AML-193 (cell line): ENCODE results near the gene GINS2.

Experiments used
- DNase-seq, 2 experiments: peaks; one replicate each; lab custom pipeline; 2025; lab: John Stamatoyannopoulos, UW

Gene GINS2

DNA sequence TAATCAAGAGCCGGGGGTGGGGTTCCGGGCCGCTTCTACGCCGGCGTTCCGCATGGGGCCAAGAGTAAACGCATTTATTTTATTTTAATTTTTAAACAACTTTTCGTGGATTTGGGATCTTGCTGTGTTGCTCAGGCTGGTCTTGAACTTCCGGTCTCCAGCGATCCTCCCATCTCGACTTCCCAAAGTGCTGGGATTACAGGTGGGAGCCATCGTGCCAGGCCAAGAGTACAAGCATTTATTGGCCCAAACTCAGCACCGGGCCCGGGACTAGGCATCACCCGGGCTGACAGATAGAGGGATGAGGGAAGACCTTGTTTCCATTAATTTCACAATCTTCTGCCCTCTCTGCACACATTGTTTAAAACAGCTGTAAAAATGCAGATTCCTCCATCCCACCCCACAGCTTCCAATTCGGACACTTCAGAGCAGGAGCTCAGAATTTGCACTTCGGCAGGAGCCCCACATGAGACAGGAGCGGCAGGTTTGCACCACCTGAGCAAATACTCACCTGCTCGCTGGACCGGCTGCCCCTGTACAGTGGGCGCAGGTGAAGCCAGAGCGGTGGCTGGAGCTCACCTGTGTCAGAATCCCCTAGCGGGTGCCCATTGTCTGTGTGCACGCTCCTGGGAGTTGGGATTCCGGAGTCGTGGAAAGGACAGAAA lies 663 bp upstream of the GINS2 start:
- no peak for DNase-seq

DNA sequence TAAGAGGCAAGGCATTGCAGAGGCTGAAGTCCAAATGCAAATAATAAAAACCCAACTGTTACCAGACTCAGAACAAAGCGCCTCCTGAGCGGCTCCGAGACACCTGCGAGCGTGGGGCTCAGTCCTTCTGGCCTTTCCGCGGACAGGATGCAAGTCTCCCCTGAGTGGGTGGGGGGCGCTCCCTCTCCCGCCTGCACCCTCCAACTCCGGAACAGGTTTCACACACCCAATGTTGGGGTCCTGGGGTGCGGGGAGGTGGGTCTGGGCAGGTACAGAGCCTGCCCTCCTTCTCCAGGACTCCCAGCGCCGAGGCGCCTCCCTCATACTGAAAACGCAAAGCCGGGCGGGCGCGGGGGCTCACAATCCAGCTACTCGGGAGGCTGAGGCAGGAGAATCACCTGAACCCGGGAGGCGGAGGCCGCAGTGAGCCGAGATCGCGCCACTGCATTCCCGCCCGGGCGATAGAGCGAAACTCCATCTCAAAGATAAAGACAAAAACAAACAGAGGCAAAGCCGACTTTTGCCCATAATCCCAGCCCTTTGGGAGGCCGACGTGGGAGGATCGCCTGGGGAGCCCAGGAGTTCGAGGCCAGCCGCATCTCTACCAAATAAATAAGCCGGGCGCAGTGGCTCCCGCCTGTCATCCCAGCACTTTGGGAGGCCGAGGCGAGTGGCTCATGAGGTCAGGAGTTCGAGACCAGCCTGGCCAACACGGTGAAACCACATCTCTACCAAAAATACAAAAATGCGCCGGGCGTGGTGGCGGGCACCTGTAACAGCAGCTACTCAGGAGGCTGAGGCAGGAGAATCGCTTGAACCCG lies 893 bp downstream of the GINS2 start:
- DNase-seq, result no peak

DNA sequence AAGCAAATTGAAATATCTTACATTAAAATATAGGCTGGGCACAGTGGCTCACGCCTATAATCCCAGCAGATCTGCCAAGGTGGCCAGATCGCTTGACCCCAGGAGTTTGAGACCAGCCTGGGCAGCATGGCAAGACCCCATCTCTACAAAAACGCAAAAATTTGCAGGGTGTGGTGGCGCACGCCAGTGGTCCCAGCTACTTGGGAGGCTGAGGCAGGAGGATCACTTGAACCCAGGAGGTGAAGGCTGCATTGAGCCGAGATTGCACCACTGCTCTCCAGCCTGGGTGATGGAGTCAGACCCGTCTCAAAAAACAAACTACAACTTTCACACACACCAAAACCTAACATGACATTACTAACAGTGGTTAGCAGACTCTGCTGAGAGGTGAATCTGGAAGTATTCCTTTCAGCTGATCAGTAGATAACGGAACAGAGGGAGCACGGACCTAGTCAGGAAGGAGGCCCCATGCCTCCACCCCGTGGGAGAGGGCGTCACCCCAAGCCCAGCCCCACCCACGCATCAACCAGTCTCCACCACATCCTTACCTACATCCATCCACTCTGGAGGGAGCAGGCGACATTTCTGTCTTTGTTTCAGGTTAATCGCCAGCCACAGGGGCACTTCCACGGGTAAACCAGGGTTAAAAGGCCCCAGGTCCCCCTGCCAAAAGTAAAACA lies 1.7 kb downstream of the GINS2 start:
- DNase-seq, result no peak

DNA sequence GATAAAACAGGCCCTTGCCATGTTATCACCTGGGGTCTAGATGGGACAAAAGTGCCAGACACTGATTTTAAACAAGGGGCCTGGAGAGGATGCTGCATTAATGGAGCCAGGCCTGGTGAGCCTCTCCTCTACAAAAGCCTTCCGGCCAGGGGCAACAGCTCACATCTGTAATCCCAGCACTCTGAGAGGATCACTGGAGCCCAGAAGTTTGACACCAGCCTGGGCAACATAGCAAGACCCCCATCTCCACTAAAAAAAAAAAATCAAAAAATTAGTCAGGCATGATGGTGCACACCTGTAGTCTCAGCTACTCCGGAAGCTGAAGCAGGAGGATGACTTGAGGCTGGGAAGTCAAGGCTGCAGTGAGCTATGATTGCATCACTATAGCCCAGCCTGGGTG lies 3.5 kb downstream of the GINS2 start:
- no peak for DNase-seq

DNA sequence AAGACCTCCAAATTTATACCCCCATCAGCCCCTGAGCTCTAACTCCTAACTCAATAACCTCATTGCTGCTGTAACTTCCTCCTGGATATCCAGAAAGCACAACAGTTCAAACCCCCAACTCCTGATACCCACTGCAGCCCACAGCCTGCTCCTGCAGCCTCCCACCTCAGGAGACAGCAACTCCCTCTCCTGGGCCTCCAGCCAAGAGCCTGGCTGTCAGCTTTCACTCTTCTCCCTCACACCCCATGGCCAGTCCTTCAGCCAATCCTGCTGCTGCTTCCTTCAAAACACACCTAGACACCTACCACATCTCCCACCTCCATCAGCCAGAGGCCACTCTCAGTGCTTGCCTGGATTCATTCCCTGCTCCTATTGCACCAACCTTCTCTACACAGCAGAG lies 5.4 kb downstream of the GINS2 start:
- peak in 1 of 2 experiments; percentile 7 for DNase-seq

DNA sequence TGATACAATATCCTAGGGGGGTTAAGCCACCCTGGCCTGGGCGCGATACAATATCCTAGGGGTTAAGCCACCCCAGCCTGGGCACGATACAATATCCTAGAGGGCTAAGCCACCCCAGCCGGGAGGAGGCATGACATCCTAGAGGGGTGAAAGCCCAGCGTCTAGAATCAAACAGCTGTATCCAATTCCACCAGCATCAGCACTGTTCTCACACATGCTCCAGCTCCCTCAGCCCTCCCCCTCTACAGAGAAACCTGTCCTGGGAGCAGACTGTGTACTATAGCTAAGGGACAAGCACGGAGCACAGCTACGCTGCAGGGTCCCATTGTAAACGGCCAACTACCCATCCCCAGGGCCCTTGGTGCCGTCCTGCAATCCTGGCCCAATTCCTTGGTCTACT lies 6.2 kb downstream of the GINS2 start:
- no peak for DNase-seq

DNA sequence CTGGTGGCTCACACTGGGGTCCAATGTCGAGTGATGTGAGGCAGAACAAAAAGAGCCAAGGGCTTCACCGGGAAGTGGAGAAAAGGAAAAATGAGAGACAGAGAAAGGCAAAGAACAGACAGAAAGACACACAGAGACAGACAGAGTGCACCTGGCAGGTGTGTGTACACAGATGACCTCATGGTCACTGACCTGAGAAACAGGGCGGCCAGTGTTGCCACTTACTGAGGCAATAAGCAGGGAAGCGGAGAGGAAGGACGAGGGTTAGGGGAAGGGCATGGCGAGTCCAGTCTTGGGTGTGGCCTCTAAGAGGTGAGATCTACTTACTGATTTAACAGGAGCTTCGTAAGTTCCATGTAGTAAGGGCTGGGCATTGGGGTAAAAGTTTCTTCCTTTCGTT lies 7.5 kb downstream of the GINS2 start:
- DNase-seq, result no peak

DNA sequence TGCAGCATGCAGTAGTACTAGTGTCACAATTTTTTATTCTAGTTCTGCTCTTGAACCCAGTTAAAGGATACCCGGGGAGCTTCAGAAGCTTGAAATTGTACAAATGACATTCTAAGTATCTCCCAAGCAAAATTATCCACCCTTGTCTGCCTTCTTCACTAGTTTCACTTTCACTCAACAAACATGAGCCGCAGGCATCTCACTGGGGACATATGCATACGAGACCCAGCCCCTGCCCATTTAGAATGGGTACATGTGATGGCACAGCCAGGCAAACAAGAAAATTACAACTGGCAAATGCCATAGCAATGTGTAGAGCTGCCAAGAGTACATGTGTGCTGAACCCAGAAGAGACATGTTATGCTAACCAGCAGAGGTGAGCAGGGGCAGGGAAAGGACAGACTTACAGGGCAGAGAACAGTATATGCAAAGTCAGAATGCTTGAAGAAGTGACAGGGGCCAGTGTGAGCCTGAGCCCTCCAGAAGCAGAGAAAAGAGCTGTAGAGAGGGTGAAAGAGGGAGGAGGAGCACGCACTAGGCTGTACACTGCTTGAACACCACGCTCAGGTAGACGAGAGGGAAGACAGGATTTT lies 8.3 kb downstream of the GINS2 start:
- no peak for DNase-seq

DNA sequence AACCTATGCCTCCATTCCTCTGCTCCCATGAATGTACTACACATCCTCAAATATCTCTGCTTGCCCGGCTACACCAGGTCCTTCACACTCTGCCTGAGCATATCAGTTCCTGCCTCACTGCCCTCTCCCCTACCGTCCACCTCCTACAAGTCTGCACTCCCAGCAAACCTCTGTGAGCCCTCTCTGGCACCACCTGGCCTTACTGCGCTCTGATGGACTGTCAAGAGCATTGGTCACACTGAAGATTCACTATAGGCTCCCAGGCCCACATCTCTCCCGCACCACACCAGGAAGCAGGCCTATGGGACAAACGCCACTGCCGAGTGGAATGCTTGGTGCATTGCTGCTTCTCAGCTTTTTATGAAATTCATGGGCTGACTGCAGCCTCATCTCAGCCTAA lies 8.9 kb downstream of the GINS2 start:
- no peak for DNase-seq

DNA sequence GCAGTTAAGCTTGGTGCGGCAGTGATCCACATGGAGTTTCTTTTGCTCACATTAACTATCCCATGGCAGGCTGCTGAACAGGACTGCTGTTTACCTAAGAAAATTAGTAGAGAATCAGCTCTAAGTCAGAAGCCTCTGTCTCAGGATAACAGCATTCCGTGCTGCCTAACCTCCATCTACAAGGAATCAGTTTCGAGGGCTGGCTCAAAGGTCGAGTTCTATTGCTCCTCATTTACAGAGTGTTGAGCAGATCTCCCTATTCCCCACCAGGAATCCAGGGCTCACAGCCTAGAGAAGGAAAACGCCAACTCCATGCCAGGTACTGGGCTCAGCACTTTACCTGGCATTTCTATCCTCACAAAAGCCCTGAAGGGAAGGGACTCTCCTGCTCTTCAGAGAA lies 9.9 kb downstream of the GINS2 start:
- no peak for DNase-seq

DNA sequence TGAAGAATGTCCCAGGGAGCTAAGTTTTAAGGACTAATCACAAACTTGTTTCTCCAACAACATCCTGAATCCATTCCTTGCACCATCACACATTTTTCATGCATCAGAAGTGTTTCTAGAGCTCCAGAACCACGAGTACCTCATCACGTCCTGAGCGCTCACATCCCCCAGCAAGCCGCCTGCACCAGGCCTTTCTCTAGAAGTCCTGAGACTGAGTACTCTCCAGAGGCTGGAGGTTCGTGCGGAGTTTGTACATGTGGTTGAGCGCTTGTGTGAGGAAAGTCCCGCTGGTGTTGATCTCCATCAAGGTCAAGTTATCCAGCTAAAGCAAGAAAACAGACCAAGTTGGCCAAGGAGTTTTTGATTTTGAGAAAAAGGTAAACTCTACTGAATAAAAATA lies 10.7 kb downstream of the GINS2 start:
- no peak for DNase-seq

DNA sequence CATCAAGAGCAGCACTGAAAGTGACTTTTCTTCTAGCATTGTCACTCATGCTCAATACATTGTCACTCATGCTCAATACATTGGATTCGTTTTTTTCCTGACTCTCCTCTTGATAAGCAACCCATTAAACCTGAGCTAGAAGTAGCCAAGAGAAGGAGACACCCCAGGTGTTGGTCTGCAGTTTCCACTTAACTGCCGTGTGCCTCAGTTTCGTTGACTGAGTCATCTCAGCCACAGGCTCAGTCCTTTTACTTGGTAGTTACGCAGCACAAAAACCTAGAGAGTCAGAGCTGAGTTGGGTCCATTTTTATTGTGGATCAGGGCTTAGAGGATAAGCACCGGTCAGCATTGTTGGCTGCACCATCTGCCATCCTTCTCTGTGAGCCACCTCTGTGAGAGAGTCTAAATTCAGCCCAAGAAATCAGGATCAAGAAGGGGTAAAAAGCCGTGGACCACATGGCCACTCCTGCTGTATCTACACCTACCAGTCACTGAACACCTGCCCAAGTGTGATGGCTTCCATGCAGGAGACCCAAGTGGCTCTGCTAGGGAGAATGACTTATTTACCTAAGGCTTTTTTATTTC lies 11.3 kb downstream of the GINS2 start:
- DNase-seq, result no peak

DNA sequence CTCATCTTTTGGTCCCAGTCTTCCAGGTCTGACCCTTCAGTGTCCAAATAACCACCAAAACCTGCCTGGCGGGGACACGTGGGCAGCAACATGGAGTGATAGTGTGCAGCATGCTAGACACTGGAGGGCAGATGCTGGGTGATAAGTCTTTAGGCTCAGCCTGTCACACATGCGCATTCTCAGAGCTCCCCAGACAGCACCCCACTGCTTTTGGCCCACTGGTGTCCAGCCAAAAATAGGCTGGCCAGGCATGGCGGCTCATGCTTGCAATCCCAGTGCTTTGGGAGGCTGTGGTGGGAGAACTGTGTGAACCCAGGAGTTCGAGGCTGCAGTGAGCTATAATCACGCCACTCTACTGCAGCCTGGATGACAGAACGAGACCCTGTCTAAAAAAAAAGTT lies 12.3 kb downstream of the GINS2 start:
- no peak for DNase-seq

DNA sequence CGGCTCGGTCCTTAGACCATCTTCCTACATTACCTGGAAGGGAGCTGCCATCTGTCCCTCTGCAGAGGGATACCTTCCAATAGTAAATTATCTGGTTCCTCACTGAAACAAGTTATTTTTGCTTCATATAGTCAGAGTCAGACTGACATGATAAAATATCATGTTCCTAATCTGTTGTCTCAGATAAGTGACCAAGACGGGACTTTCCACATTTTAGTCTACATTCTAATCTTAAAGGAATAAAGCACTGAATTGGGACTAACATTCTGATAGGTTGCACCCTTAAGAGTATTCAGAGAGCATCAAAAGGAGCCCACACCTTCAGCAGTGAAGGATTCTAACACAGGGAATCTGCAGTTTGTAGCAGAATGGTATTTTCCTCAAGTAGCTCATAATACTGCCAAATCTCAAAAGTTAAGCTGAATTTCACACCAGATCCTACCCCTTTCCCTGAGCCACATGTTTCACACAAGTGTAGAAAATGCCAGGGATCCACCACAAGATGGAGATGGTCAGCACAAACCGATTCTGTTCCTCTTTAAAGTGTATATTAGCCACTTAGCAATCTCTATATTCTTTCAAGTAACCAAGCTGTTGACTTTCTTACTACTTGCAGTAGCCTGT lies 13.4 kb downstream of the GINS2 start:
- peak; percentile 50 to 66 for DNase-seq

DNA sequence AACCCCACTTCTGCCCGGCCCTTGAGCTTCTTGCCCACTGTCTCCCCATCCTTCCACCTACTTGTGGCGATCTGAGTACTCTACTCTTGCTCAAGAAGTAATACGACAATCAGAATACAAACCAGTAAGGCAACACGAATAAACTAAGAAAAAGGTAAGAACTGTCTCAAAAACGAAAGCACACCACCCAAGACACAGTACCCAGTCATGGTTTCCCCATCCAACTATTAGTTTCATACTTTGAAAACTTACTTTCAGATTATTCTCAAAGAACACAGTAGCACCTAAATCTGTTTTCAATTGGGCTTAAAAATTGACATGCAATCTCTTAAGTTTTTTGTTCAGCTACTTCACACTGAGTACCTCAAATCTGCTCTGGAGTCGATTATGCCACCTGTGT lies 13.9 kb downstream of the GINS2 start:
- DNase-seq, result no peak

DNA sequence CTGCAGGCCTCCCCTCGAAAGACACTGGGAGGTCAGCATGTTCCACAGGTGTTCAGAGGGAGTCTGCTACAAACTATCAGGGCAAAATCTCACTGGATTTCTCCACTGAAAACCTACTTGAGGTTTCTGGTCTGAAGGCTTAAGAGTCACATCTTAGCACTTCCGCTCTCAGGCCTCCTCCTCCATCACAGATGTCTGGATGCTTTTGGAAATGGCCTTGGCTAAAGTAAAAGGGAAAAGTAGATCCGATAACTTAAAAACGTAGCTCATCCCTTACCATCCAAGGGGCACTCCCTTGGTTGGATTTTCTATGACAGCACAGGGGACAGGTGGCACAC lies 14.4 kb downstream of the GINS2 start:
- DNase-seq, result no peak

DNA sequence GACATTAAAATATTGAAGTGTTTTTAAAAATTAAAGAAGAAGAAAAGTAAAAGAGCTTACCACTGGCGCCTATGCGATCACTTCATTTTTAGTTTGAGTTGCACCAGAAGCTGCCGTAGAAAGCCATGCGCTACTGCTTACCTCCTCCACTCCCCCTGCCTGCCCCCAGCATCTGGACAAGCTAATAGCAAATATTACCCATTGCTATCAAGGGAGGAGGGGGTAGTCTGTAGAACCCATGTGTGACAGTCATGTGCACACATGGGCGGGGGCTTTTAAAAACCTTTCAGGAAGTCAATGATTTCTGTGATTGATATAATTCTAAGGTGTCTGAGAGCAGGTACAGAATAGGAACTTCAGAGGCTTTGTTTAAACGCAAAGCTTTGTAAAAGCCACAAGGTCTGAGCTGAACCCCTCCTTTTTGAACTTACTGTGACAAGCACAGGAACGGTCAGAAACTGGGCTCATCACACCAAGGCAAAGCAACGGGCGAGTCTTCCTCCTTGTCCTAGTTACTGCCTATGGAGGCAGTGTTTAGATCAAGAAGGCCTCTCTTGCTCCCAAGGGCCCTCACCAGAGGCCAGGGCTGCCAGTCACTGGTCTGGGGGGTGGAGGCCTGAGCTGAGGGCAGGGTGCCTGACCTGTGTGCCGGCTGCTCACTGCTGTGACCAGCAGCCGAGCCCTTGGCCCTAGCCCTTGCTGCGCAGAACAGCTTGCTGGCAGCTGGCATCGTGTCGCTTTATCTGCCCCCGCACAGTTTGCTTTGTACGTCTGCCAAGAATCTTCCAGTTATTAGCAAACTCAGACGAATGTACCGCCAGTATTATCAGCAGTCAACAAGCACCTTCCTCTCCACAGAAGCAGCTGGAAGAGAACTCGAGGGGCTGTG lies 15.0 kb downstream of the GINS2 start:
- no peak for DNase-seq

DNA sequence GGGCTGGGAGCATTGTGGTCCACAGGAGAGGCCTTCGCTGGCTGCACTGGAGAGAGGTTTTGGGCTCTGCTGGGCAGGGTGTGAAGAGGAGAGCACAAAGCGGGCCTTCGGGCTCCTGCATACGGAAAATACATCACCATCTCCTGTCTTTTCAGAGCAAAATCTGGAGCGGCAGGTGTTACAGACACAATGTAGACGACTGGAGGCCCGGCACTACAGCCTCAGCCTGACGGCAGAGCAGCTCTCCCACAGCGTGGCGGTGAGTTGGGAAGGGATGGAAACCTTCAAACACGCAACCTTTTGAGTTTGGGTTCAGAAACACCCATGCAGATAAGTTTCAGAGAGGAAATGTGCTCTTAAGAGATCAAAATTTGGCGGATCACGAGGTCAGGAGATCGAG lies 17.9 kb downstream of the GINS2 start:
- DNase-seq, result no peak

DNA sequence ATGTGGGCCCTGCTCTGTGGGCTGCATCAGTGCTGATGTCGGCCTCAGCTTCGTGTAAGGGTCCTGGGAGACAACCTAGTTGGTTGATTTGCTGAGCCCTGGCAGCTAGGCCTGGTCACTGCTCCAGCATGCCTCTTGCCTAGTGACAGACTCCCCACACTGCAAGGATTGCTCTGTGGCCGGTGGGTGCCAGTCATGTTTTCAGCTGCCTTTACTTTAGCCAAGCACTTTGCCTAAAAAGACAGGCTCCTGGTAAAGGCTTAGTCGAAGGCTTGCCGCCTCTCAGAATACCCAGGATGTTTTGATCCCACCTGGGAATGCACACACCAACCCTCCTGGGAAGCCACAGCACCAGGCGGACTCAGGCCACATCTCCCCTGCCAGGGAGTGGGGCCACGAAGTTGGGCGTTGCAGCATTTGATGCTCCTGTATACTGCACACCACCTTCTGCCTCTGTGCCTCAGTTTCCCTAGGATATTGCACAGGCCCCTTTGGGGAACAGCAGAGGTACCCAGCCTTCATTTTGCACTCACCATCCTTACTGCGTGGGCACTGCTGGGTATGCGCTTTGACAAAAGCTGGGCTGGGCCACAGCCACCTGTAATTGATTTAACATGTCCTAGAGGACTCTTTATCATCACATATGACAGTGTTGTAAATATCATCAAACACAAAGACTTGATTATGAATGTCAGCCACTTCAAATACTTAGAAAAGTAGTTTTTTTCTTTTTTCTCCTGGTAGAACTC lies 19.9 kb downstream of the GINS2 start:
- DNase-seq, result no peak

DNA sequence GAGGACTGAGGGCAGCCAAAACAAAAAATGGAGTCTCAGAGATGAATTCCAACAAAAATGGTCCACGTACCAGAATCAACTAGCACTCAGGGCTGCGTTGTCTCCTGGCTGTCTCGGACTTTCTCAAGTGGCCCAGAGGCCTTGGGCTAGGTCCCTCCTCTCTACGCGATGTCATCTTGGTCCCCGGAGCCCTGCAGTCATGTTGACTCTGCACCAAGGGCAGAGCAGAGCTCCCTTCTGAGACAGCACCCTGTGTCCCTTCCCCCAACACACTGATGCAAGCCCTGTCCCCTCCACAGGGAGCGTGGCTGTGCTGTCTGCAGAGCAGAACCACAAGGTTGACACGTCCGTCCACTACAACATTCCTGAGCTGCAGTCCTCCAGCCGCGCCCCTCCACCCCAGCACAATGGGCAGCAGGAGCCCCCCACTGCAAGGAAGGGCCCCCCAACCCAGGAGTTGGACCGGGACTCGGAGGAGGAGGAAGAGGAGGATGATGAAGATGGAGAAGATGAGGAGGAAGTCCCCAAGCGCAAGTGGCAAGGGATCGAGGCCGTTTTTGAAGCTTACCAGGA lies 20.8 kb downstream of the GINS2 start:
- DNase-seq, result no peak
